GM23248 (cell line): ENCODE data around the gene E2F8.

Experiments
- EZH2 ChIP-seq: fragments of 200-600 bp; sonication (generic); IDR thresholded peaks from 2 replicates; pipeline ENCODE4 v1.6.1; 2018; ENCODE audit warnings: antibody characterized with exemption, mild to moderate bottlenecking; ENCODE audit not compliant: insufficient read depth, poor library complexity, severe bottlenecking
- EZH2phosphoT487 ChIP-seq: fragments of 200-600 bp; sonication (generic); IDR thresholded peaks from 2 replicates; pipeline ENCODE4 v1.6.1; 2018; ENCODE audit warnings: antibody characterized with exemption, moderate library complexity, mild to moderate bottlenecking, low read depth; ENCODE audit not compliant: insufficient read depth

- TF ChIP-seq EZH2 (no peak), EZH2phosphoT487 (no peak)
These were observed 22.5 kb downstream of the E2F8 start for GRCh38 chr11:19218216-19218615.
